ENCODE measurements around the gene PKP4.

PKP4 gene

GRCh38 chr2:158556124-158556523 is 99.4 kb downstream of the PKP4 start:
- Histone ChIP-seq H3K4me3 (IDR thresholded peaks at IDR 0.05; ENCODE audit: insufficient read depth, low read depth, low read length) (no peak overlapping the region), H3K27ac (no peak overlapping the region), H3K36me3 (ENCODE audit: insufficient read depth) (no peaks in the 10 kb centered on the region), H3K79me2 (ENCODE audit: insufficient read depth, low read depth) (no peaks in the 10 kb centered on the region), H3K4me2 (no peak overlapping the region), H3K4me1 (ENCODE audit: low read depth, poor library complexity, severe bottlenecking) (no peaks in the 10 kb centered on the region), H4K20me1 (ENCODE audit: insufficient read depth) (no peaks in the 10 kb centered on the region), H2AFZ (ENCODE audit: low read depth) (no peak overlapping the region), H3K9ac (no peak overlapping the region), H3K27me3 (ENCODE audit: insufficient read depth, low read depth) (no peaks in the 10 kb centered on the region)
- TF ChIP-seq CTCF (conservative IDR thresholded peaks at IDR 0.05; ENCODE audit: low read depth, low read length): no peak

GRCh38 chr2:158557752-158558151 is 101.0 kb downstream of the PKP4 start:
- no peak overlapping the region for H3K4me2 ChIP-seq
- no peaks in the 10 kb centered on the region for H3K36me3 ChIP-seq (ENCODE audit: insufficient read depth)
- no peaks in the 10 kb centered on the region for H3K4me1 ChIP-seq (ENCODE audit: low read depth, poor library complexity, severe bottlenecking)
- no peak for TF ChIP-seq CTCF (conservative IDR thresholded peaks at IDR 0.05; ENCODE audit: low read depth, low read length)
- H3K27me3 ChIP-seq (ENCODE audit: insufficient read depth, low read depth): no peaks in the 10 kb centered on the region
- no peak overlapping the region for H2AFZ ChIP-seq (ENCODE audit: low read depth)
- H3K79me2 ChIP-seq (ENCODE audit: insufficient read depth, low read depth): no peaks in the 10 kb centered on the region
- H3K9ac ChIP-seq: no peak overlapping the region
- no peak overlapping the region for H3K4me3 ChIP-seq (IDR thresholded peaks at IDR 0.05; ENCODE audit: insufficient read depth, low read depth, low read length)
- H4K20me1 ChIP-seq (ENCODE audit: insufficient read depth): no peaks in the 10 kb centered on the region
- no peak overlapping the region for H3K27ac ChIP-seq

- H3K4me1 ChIP-seq (ENCODE audit: low read depth, poor library complexity, severe bottlenecking): no peaks in the 10 kb centered on the region
- H3K9ac ChIP-seq: no peak overlapping the region
- no peak overlapping the region for H3K4me3 ChIP-seq (IDR thresholded peaks at IDR 0.05; ENCODE audit: insufficient read depth, low read depth, low read length)
- H3K36me3 ChIP-seq (ENCODE audit: insufficient read depth): no peaks in the 10 kb centered on the region
- H3K4me2 ChIP-seq: no peak overlapping the region
- H3K27ac ChIP-seq: no peak overlapping the region
- no peaks in the 10 kb centered on the region for H4K20me1 ChIP-seq (ENCODE audit: insufficient read depth)
- H3K79me2 ChIP-seq (ENCODE audit: insufficient read depth, low read depth): no peaks in the 10 kb centered on the region
- TF ChIP-seq CTCF (conservative IDR thresholded peaks at IDR 0.05; ENCODE audit: low read depth, low read length): no peak
- H3K27me3 ChIP-seq (ENCODE audit: insufficient read depth, low read depth): no peaks in the 10 kb centered on the region
- H2AFZ ChIP-seq (ENCODE audit: low read depth): no peak overlapping the region
Observed at GRCh38 chr2:158559252-158559651, 102.5 kb downstream of the PKP4 start.

GRCh38 chr2:158560259-158560658 is 103.5 kb downstream of the PKP4 start:
- no peak overlapping the region for H2AFZ ChIP-seq (ENCODE audit: low read depth)
- H3K9ac ChIP-seq: no peak overlapping the region
- H3K4me3 ChIP-seq (IDR thresholded peaks at IDR 0.05; ENCODE audit: insufficient read depth, low read depth, low read length): no peak overlapping the region
- no peak overlapping the region for H3K27ac ChIP-seq
- H3K4me1 ChIP-seq (ENCODE audit: low read depth, poor library complexity, severe bottlenecking): no peaks in the 10 kb centered on the region
- H3K4me2 ChIP-seq: no peak overlapping the region
- no peak for TF ChIP-seq CTCF (conservative IDR thresholded peaks at IDR 0.05; ENCODE audit: low read depth, low read length)
- no peaks in the 10 kb centered on the region for H4K20me1 ChIP-seq (ENCODE audit: insufficient read depth)
- no peaks in the 10 kb centered on the region for H3K36me3 ChIP-seq (ENCODE audit: insufficient read depth)
- no peaks in the 10 kb centered on the region for H3K79me2 ChIP-seq (ENCODE audit: insufficient read depth, low read depth)
- H3K27me3 ChIP-seq (ENCODE audit: insufficient read depth, low read depth): no peaks in the 10 kb centered on the region

- H3K9ac ChIP-seq: no peak overlapping the region
- H3K36me3 ChIP-seq (ENCODE audit: insufficient read depth): no peaks in the 10 kb centered on the region
- no peaks in the 10 kb centered on the region for H3K4me1 ChIP-seq (ENCODE audit: low read depth, poor library complexity, severe bottlenecking)
- H3K4me3 ChIP-seq (IDR thresholded peaks at IDR 0.05; ENCODE audit: insufficient read depth, low read depth, low read length): no peak overlapping the region
- H3K27ac ChIP-seq: no peak overlapping the region
- H3K4me2 ChIP-seq: no peak overlapping the region
- TF ChIP-seq CTCF (conservative IDR thresholded peaks at IDR 0.05; ENCODE audit: low read depth, low read length): no peak
- no peaks in the 10 kb centered on the region for H3K79me2 ChIP-seq (ENCODE audit: insufficient read depth, low read depth)
- H3K27me3 ChIP-seq (ENCODE audit: insufficient read depth, low read depth): no peaks in the 10 kb centered on the region
- H4K20me1 ChIP-seq (ENCODE audit: insufficient read depth): no peaks in the 10 kb centered on the region
- no peak overlapping the region for H2AFZ ChIP-seq (ENCODE audit: low read depth)
Observed at GRCh38 chr2:158561054-158561453, 104.3 kb downstream of the PKP4 start.
